NCI-H345 treated with DMSO at 0.1 percent for 48 hours (cell line): ENCODE data around the gene SMYD2.

Source experiments
- DNase-seq: peaks from one replicate; lab custom pipeline; 2025; ENCODE audit not compliant: unreplicated experiment; lab: John Stamatoyannopoulos, UW

The SMYD2 gene, protein sequence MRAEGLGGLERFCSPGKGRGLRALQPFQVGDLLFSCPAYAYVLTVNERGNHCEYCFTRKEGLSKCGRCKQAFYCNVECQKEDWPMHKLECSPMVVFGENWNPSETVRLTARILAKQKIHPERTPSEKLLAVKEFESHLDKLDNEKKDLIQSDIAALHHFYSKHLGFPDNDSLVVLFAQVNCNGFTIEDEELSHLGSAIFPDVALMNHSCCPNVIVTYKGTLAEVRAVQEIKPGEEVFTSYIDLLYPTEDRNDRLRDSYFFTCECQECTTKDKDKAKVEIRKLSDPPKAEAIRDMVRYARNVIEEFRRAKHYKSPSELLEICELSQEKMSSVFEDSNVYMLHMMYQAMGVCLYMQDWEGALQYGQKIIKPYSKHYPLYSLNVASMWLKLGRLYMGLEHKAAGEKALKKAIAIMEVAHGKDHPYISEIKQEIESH

DNA sequence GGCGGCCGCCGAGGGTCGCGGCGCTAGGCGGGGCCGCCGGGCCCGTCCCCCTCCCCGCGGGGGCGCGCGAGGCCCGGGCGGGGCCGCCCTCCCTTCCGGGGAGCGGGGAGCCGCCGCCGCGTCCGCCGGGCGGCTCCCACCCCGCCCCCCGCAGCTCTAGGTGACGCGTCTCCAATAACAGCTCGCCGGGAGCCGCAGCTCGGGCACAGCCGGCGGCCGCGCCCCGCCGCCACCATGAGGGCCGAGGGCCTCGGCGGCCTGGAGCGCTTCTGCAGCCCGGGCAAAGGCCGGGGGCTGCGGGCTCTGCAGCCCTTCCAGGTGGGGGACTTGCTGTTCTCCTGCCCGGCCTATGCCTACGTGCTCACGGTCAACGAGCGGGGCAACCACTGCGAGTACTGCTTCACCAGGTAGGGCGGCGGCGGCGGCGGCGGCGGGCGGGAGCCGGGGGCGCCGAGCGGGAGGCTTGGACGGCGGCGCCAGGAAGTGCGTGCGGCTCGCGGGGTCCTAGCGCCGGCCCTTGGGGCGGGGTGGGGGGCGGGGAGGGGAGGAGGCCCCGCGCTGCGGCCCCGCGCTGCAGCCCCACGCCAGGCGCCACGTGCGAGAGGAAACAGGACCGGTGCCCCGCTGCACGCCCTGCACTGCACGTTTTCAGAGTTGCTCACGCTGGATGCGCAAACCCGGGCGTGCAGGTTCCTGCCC, at the start of gene SMYD2:
TSS of gene SMYD2 (plus strand) at position 139 of the 699 bp plus-strand sequence. CDS start at position 235, 96 bp downstream.
- DNase-seq = peak; percentile 43

DNA sequence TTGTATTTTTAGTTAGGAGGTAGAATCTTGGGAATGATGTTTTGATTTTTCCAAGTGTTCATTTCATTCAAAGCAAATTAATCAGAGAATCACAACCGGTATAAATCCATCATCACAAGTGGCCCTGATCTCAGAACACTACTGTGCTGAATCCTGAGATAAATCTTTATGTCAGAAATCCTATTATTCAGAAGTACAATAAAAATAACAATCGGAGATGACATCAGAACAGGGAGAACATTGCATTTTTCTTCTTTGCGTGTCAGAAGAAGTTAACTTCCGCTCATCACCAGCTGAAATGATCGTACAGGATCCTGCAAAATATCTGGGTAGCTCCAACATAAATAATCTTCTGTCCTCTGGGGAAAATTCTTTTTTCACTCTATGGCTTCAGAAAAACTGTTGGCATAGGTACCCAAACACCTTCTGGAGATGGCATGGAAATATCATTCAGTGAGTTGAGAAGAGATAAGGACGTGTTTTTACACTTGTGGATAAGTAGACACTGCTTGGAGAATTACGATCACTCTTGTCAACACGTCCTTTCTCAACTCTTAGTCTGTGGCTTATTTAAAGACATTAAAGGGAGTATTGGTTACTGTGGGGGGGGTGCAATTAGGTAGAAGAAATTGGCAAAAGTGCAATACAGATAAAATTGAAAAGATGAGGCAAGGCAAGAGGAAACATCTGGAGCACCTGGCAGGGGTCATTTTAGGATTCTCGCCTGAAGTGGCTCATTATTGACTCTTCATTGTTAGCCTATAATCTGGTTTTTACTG, 46.9 kb upstream of the SMYD2 start:
- DNase-seq = no peak

DNA sequence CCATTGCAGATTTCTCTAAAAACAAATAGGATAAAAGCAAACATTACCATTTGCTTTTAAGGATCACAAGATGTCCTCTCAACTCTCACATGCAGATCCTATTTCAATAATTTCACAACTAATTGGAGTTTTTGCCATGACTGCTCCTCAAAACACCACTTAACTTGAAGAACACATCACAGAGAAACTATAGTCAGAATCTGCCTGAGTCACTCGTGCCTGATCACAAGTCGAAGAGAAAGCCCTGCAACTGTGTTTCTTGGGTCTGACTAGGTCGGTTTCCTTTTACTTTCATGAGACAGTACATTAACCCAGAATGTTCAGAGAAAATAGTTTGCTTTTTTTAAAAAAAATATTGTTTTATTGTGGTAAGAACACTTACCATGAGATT, 46.3 kb upstream of the SMYD2 start:
- DNase-seq = peak; percentile 73

DNA sequence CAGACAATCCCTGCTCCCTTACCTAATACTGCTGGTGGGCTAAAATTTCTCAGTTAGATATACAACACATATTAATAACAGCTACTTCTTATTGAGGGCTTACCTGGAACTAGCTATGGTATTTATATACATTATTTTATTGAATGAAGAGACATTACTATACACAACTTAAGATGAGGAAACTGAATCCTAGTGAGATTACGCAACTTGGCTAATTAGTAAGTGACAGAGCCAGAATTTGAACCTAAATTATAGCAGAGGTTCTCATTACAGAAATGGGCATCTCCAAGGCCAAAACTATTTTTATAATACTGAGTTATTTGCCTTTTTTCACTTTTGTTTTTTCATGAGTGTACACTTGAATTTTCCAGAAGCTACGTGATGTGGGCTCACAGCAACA, 44.5 kb upstream of the SMYD2 start:
- no peak for DNase-seq

DNA sequence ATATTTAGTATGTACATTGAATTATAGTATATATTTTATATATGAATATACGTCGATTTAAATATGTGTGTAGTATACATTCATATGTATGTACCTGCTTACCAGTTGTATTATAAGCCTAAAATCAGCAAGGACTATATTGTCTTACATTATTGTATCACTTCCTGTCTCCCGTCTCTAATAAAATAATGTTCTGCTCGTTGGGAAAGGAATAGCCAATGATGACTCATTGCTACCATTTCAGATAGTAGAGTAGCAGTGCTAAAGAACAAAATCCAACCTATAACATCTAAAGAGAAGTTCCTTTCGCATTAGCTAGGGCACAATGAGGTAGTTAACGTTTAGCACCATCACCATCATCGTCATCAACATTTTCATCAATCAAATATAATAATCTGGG, 39.9 kb upstream of the SMYD2 start:
- DNase-seq = no peak

DNA sequence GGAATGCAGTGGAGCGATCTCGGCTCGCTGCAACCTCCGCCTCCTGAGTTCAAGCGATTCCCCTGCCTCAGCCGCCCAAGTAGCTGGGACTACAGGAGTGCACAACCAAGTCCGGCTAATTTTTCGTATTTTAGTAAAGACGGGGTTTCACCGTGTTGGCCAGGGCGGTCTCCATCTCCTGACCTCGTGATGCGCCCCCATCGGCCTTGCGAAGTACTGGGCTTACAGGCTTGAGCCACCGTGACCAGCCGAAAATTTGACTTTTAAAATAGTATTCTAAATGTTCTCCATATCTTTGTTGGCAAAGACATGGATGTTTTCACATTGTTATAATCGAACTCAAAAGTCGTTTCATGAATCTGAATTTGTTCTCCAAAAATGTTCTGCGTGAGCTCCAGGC, 36.7 kb upstream of the SMYD2 start:
- DNase-seq = no peak

DNA sequence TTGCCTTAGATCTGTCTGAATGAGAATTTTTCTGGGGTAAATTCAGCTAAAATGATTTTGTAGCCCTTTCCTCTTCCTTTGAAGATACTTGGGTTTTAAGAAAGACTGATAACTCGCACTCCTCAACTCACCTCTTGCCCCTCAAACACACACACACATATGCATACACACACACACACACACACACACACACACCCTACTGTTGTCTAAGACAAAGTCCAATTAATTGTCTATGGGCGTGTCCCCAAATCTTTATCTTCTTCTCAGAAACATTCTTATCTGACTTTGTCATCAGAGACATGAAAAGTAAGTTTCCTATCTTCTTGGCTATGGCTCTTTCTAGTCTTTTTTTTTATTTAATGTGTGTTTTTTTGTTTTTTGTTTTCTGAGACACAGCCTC, 36.1 kb upstream of the SMYD2 start:
- no peak for DNase-seq

DNA sequence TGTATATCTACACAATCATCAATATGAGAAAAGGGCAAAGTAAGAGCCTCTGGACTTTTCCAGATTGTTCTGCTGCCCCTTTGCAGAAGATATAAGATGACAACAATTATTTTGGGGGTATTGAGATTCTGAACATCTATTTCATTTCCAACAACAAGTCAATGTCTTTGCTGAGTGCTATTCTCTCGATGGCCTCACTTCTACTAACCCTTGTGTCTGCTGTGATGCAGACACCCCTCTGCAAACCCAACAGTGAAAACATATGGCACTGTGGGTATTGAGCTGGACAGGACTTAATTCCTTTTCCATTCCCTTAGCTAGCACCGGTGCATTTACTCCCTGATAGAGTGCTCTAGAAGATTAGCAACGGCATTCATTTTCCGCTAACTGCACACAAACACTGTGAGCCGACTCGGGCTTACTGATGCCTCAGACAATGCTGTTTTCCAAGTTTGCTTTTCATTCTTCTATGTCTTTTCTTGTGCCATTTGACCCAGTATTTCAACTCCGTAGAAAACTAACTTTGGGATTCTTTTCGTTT, 33.4 kb upstream of the SMYD2 start:
- DNase-seq = no peak

DNA sequence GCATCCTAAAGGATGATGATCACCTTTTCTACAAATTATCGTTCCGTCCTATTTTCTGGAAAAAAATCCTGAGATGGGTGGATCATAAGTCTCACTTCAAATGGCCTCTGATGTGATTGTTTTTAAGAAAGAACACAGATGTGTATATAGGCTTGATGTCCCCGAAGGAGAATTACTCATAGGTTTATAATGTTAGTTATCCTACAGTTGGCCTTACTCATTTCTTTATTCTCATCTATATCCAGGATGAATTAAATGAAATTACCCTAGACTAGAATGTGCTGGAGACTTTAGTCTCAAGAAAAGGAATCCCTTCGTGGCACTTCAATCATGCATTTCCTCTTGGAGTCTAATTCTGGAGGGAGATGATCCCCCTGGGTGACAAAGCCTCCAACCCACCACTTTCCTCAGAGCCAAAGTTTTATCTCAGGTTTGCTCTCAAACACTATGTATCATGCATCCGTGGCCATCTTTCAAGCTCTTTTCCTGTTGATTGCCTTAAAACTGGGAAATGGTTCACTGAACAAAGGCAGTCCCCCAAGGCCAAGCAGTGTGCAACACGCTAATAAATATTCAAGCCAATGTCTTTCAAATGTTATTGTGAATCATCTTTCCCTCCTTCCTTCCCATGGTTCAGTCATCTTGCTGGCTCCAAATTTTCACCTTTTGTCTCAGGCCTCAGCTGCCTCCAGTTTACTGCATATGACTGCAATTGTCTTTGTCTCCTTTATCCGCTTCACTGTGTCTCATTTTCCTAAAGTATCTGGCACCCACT, 32.5 kb upstream of the SMYD2 start:
- no peak for DNase-seq

DNA sequence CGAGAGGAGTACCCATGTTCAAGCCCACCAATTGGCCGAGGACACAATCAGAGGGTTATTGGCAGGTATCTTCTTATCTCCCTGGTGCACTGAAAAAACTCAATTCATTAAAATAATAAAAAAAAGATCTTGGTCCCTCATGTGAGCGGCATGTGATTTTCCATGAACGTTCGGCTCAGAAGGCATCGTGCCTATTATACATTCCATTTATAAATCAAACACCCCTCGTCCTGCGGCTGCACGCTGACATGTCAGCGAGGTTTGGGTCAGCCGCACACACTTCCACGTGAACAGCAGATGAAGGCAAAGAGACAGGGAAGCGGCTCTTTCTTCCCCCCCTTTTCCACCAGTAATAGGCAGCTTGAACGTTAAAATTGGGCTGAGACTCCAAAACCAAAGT, 31.3 kb upstream of the SMYD2 start:
- no peak for DNase-seq

DNA sequence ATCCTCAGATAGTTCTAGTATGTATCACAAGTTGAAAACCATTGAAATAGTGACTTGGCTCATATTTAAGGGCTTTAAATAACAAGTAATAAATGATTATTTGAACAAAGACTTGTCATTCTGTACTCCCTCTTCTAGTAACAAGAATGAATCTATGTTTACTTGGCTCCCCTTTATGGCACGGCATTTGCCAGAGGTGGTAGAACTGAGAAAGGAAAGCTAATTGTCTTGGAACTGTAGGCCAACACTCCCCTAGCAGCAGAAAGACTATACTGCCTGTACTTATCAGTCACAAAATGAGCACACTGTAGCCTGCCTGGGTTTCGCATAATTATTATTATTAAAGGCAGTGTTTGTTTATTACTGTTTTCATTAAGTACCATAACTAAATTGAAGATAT, 29.6 kb upstream of the SMYD2 start:
- no peak for DNase-seq

DNA sequence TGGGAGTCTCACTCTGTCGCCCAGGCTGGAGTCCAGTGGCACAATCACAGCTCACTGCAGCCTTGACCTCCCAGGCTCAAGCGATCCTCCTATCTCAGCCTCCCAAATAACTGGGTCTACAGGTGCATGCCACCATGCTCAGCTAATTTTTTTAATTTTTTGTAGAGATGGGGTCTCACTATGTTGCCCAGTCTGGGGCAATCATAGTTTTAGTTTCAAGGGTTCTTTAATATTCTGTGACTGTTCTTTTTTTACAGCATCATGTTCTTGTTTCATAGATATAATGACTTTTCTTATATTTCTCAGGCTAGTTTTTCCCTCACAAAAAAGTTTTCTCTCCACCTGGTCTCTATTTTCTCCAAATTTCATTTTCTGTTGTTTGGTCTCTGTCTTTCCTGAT, 25.4 kb upstream of the SMYD2 start:
- DNase-seq = no peak

DNA sequence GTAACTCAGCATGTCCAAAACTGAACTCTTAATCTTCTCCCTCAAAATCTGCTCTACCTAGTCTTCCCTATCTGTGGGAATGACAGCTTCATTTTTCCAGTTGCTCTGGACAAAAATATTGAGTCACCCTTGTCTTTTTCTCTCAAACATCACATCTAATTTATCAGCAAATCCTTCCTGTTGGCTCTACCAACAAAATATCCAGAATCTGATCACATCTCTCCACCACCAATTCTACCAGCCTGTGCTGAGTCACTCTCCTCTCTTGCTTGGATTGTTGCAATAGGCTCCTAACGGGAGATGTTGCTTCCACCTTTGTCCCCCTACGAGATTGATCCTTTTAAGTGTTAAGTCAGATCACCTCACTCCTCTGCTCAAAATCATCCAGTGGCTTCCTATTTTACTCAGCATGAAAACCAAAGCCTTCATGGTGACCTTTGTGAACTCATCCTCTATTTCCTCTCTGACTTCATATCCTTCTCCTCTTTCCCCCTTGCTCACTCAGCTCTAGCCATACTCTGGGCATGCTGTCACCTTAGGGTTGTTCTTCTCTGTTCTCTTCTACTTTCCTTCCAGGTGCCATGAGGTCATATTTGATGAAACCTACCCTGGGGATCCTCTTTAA, 21.5 kb upstream of the SMYD2 start:
- DNase-seq = no peak

DNA sequence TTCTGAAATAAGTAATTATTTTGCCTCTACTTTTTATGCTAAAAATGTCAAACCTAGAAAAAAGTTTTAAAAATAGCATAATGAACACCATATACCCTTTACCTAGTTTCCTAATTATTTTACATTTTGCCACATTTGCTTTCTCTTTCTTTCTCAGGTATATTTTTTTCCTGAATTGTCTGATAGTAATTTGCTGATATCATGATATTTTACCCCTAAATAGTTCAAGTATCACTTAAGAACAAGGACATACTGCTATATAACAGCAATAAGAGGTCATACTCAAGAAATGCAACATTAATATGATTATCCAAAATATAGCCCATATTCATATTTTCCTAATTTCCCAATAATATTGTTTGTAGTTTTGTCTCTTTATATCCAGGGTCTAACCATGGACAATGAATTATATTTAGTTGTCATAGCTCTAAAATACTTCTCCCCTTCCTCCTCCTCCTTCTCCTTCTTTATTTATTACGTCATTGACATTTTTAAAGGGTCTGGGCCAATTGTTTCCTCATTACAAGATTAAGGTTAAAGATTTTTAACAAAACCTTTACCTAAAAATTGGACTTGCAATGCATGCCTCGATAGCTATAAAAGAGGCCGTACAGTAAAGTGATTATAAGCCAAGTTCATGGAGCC, 20.3 kb upstream of the SMYD2 start:
- DNase-seq = no peak

DNA sequence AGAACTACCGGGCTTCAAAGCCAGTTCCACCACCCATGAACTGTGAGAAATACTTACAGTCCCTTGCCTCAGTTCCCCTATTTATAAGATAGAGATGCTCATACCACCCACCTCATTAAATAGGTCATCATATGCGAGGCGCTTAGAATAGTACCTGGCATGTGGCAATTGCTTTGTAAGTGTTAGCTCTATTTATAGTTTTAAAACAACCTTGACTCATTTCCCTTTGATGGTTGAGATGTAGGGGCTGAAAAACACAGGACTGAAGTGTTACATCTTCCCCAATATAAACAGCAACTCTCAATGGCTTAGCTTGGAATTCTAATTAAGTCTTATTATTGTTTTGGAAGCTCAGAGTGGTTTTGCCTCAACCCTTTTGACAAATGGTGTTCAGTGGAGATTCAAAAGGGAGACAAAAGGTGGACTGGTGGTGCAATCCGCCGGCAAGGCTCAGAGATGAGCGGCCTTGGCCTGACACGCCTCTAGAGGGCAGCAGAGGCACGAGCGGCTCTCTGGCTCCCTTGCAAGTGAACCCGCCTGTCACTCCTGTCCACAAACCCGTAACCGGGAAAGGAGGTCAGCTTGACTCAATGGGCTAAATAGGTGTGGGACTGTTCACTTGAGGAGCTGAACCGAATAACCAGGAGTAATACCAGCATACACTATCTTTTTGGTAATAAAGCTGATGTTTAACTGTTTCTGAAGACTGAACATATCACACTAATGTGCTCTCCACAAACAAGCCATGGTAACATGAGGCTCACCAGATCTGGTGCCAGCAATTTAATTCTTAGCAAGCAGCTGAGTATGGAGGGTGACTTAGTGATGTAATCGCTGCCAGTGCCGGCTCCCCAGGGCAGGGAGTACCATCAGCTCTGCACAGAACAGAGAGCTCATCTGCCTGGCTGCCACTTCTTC, 19.5 kb upstream of the SMYD2 start:
- peak; percentile 80 for DNase-seq

DNA sequence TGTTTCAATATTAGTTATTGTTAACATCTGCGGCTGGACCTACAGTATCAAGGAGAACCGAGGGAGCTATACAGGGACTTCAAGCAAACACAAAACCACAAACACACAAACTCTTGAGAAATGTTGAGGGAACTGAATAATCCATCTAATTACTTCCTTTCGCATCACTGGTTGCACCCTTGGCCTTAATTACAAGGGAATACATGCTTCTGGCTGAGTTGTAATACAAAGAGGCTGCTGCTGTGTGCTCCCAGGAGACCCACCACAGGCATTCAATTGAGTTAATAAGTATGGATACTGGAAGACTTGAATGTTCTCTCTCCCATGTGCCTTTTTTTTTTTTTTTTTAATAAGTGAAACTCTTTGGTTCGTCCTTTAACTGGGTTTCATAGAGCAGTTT, 16.8 kb upstream of the SMYD2 start:
- no peak for DNase-seq

DNA sequence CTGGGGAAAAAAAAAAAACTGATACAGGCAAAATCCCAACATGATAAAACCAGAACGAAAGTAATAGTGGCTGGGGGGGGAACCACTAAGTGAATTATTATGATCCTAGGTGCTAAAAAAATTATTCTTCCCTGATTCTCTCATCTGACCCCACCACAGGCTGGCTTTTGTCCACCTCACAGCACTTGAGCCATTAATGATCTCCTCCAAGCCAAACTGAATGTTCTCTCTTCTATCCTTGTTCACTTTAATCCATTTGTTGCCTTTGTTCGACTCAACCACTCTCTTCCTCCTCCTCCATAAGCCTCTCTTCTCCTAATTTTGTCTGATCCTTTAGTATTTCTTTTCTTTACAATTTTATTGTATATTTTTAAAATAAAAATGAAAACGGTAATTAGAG, 16.0 kb upstream of the SMYD2 start:
- no peak for DNase-seq

DNA sequence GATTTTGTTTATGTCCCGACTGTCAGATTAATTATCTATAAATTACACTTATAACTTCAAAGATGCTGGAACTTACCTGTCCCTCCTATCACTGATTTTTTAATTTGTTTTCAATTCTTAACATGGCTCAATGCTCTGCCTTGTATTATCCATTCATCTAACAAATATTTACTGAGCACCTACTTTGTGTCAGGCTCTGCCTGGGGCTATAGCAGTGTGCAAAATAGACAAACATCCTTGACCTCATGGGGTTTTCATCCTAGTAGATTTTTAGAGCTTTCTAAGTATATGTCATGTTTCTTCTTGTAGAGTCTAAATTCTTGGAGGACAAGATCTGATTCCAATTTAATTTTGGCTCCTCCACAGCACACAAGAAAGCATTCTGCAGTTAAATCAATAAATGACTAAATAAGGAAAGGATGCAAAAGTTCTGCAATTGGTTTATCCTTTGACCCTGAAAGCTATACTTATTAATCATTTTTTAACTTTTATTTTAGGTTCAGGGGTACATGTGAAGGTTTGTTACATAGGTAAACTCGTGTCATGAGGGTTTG, 10.8 kb upstream of the SMYD2 start:
- DNase-seq = no peak
